ENCODE data around the gene PTPN1.

Gene PTPN1

DNA sequence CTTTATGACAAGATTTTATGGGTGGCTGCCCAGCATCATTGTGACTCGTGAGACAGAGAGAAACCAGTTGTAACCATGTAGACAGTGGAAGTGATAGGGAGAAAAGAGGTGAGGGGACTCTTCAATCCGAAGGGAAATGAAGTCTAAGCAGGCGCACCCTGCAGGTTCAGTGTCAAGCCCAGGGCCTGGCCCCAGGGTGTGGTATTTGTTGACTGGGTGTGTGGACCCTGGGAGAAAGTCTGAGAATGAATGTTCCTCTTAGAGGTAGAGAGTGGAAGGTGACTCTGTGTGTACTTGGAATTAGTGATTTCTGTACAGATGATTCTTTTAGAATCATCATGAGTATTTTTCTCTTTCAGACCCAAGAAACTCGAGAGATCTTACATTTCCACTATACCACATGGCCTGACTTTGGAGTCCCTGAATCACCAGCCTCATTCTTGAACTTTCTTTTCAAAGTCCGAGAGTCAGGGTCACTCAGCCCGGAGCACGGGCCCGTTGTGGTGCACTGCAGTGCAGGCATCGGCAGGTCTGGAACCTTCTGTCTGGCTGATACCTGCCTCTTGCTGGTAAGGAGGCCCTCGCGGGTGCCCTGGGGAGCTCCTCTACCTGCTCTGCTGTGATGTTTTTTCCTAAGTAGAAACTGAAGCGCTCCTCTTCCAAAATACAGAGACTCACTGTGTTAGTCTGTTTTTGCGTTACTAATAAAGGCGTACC lies 68.0 kb downstream of the PTPN1 start:
- no peak for DNase-seq

DNA sequence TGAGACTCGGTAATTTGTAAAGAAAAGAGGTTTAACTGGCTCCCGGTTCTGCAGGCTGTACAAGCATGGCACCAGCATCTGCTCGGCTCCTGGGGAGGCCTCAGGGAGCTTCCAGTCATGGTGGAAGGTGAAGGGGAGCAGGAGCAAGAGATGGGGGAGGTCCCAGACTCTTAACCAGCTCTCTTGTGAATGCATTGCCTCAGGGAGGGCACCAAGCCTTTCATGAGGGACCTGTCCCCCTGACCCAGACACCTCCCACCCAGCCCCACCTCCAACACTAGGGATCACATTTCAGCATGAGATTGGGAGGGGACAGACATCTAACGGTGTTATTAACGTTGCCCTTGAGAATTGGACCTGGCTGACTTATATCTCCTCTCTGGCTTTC lies 68.6 kb downstream of the PTPN1 start:
- no peak for DNase-seq

- DNase-seq: no peak
These were observed 69.3 kb downstream of the PTPN1 start for GRCh38 chr20:50579511-50579910.

DNA sequence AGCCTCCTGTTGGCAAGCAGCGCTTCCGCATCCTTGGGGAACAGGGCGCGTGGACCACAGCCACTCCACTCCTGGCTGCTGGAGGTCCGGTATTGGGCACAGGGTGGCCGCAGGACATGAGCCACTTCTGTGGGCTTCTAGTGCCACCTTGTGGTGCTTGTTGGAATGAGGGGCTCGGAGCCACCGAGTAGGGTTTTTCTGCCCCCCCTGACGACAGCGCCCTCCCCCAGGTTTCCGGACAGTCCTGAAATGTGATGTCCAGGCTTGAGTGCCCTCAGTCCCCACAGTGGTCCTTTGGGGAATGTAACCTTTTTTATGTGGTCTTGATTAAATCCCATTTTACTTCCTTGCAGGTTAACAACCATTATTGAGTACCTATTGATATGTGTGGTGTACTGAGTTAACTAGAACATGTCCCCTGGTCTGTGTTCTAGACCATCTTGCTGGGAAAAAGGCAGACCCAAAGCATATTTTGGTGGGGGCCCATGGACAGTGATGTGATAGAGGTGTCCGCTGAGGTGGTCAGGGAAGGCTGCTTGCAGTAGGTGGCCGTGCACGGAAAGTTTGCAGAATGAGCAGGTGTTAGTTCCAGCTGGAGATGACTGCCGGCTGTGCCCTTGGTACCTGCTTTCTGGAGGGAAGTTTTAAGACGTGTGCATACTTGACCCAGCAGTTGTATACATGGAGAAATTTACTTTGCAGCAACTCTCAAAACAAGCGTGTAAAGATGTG lies 70.0 kb downstream of the PTPN1 start:
- peak; percentile 58 for DNase-seq

GRCh38 chr20:50580842-50581544 lies 70.8 kb downstream of the PTPN1 start:
- no peak for DNase-seq

DNA sequence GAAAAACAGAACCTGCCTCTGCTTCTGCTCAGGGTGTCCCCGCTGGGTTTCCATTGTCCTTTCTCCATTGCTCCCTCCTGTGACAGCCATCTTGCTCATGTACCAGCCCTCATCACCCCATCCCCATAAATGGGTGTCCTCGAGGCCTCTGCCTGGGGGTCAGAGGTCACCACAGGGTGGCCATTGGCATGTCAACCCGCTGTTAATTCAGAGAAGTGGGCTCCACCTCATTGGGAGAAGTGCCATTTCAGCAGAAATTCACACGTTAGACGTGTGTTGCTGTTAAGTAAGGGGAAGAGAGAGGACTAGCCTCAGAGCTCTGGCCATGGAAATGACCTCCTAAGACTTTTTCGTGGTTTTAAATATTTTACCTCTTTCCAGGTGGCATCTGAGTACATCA lies 71.9 kb downstream of the PTPN1 start:
- DNase-seq: no peak

GRCh38 chr20:50582591-50583234 lies 72.5 kb downstream of the PTPN1 start:
- no peak for DNase-seq

DNA sequence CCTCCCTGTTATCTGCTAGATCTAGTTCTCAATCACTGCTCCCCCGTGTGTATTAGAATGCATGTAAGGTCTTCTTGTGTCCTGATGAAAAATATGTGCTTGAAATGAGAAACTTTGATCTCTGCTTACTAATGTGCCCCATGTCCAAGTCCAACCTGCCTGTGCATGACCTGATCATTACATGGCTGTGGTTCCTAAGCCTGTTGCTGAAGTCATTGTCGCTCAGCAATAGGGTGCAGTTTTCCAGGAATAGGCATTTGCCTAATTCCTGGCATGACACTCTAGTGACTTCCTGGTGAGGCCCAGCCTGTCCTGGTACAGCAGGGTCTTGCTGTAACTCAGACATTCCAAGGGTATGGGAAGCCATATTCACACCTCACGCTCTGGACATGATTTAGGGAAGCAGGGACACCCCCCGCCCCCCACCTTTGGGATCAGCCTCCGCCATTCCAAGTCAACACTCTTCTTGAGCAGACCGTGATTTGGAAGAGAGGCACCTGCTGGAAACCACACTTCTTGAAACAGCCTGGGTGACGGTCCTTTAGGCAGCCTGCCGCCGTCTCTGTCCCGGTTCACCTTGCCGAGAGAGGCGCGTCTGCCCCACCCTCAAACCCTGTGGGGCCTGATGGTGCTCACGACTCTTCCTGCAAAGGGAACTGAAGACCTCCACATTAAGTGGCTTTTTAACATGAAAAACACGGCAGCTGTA lies 73.4 kb downstream of the PTPN1 start:
- no peak for DNase-seq

DNA sequence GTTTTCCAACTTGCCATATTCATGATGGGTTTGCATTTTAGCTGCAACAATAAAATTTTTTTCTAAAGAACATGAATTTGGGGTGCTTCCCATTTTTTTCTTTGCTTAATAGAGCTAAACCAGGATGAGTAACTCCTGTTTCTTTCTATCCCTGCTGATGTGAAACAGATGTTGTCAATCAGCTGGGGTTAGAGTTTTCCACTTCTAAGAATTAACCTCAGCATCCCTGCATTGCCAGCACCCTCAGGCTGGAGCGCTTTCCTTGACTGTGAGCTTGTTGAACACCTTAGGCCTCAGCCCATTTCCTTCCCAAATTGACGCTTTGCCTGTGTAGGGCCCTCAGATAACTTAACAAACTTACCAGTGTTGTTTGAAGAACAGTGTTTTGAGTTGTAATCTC lies 74.5 kb downstream of the PTPN1 start:
- DNase-seq: no peak

DNA sequence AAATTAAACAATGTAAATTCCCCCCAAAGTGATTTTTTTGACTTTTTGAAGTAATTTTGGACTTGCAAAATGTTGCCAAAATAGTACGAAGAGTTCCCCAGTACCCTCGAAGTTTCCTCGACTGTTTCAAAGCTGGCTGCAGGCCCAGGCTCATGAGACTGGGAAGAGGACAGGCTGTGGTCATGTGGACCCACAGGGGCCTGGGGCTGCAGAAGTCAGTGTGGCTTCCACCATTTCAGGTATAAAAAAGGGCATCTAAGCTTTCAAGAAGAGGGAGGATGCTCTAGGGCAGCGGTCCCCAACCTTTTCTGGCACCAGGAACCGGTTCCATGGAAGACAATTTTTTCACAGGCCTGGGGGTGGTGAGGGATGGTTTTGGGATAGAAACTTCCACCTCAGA lies 75.0 kb downstream of the PTPN1 start:
- DNase-seq: no peak

DNA sequence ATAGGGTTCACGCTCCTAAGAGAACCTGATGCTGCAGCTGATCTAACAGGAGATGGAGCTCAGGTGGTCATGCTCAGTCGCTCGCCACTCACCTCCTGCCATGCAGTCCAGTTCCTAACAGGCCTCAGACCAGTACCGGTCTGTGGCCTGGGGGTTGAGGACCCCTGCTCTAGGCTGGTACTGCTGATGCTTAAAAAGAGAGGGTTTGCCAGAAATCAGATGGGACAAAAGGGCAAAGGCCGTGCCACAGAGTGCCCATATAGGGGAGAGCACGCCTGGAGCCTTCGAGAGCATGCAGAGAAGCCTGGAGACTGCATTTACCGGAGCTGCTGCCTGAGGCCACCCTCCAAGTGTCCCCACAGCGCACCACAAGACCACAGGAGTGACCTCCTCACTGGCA lies 75.5 kb downstream of the PTPN1 start:
- no peak for DNase-seq

GRCh38 chr20:50586531-50587232 lies 76.5 kb downstream of the PTPN1 start:
- no peak for DNase-seq

GRCh38 chr20:50587291-50587961 lies 77.2 kb downstream of the PTPN1 start:
- DNase-seq: no peak

- DNase-seq: peak; percentile 54
These were observed 78.0 kb downstream of the PTPN1 start for GRCh38 chr20:50588034-50588736.

DNA sequence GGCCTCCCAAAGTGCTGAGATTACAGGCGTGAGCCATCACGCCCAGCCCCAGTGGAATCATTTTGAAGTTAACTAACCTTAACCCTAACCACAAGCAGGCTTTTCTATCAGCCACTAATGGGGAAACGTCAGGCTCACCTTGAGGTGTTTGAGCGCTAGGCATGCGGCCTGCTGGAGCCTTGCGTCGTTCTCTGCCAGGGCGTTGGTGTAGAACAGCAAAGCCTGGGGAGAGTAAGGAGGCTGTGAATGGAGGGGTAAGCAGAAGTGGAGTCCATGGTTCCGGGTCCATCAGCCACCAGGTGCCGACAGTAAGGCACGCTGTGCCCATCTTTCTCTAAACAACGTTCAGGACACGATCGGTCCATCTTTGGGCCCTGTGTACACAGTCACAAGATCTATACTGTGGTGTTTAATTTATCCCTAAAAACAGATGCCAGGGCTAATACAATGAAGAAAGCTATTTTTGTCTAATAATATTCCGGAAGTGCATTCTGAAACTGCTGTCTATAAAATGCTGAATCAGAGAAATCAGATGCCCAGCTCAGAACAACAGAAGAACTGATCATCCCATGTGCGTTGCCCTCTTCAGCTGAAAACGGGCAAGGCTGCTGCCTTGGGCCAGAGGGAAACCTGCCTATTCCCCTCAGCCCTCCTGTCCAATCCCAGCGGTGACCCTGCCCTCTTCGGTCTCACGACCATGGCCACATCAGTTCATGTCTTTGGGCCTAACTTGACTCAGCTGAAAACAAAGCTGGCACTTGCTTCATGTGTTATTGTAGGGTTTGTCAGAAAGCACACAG lies 79.6 kb downstream of the PTPN1 start:
- no peak for DNase-seq

DNA sequence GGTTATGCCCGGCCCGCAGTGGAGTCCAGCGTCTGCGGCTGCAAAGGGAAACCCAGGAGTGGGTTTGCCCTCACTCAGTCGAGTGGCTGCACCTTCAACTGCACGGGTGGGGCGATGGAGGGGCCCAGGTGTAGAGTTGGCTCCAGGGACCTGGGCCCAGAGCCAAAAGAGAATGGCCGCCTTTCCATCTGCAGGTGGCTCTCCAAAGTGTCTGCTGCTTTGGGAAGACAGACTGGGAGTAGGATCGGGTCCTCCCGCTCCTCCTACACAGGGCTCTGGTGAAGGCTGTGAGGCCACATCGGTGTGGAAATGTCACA lies 80.1 kb downstream of the PTPN1 start:
- DNase-seq: no peak

DNA sequence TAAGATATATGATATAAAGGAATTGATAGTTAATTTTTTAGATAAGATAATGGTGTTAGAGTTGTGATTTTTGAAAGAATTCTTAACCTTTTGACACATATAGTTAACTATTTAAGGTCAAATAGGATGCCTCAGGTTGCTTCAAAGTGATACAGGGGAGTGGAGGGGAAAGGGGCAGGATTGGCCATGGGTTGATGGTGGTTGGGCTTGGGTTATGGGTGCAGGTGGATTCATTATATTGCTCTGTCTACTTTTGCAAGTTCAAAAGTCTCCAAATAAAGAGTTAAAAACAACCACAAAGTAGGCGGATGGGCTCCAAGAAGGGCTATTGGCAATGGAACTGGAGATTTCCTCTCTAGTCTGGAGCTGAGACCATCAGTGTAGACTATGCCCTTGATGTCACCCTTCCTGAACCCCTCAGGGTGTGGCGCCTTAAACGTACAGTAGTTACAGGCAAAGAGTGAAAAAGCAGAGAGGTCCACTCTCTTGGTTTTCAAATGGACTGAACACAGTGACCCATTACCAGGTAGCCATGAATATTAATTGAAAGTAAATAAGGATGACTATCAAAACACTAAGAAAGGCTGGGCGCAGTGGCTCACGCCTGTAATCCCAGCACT lies 81.2 kb downstream of the PTPN1 start:
- no peak for DNase-seq

- no peak for DNase-seq
These were observed 82.3 kb downstream of the PTPN1 start for GRCh38 chr20:50592282-50593004.

- DNase-seq: no peak
These were observed 82.8 kb downstream of the PTPN1 start for GRCh38 chr20:50593005-50593335.

Data from fibroblast of skin of scalp (primary cell).